Measurements from ENCODE around the gene PLCB1. TPM values are rescaled to one million over a fixed set of nuclear protein-coding genes. Genes with fewer than 3 reads are reported as not detected.

PLCB1 gene
- total and polyA plus RNA-seq, 10 of the 15 experiments (the other 5 are each of a cell fraction or from before 2014, with no cell fraction given): 0.05 to 5.3 (median 0.17) TPM; not detected in 1

DNA sequence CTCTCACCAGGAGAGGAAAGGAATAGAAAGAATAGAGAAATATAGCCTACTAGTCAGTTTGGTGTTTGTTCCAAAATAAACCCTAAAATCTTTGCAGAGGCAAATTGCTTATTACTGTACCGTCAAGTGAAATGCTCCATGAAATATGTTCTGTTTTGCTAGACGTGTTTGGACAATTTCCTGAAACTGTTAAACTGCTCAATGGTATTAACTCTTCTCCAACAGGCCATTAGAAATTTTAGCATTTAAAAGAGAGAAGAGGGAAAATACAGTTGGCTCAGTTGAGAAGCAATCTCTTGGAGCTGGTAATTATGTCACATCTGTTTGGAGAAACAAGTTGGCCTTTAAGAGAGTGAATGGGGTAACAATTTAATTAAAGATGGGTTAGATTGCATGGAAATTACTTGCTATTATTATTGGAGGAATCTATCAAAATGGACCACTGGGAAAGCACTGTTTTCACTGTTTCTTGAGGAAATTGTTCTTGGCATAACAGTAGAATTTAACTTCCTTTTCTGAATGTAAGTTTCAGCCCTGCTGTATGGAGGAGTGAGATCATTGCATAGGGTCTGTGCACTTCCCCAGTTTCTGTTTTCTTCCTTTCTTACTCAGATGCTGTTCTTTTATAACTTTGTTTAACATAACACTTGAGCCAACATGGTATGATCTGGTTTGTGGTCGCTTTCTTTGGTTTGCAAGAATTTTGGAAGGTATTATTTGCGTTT lies 373.6 kb downstream of the PLCB1 start:
- no peak overlapping the region for H3K4me2 ChIP-seq (ENCODE audit: control insufficient read depth, insufficient read depth)
- ATAC-seq: no peak

More for the DNA sequence above, 373.6 kb downstream of the PLCB1 start:
- no peak for TF ChIP-seq JUNB (IDR thresholded peaks at IDR 0.05)
- no peak for TF ChIP-seq EZH2 (IDR thresholded peaks at IDR 0.05; ENCODE audit: borderline replicate concordance, control insufficient read depth, low read depth, low read length)
- no peak for TF ChIP-seq RAD21 (IDR thresholded peaks at IDR 0.05; ENCODE audit: insufficient read depth, low read depth, low read length)
- no peak for TF ChIP-seq NBN (IDR thresholded peaks at IDR 0.05)
- TF ChIP-seq NR2C1 (IDR thresholded peaks at IDR 0.05): no peak
- TF ChIP-seq SP1 (IDR thresholded peaks at IDR 0.05; ENCODE audit: low read depth, low read length): no peak
- TF ChIP-seq, protein P1, sequence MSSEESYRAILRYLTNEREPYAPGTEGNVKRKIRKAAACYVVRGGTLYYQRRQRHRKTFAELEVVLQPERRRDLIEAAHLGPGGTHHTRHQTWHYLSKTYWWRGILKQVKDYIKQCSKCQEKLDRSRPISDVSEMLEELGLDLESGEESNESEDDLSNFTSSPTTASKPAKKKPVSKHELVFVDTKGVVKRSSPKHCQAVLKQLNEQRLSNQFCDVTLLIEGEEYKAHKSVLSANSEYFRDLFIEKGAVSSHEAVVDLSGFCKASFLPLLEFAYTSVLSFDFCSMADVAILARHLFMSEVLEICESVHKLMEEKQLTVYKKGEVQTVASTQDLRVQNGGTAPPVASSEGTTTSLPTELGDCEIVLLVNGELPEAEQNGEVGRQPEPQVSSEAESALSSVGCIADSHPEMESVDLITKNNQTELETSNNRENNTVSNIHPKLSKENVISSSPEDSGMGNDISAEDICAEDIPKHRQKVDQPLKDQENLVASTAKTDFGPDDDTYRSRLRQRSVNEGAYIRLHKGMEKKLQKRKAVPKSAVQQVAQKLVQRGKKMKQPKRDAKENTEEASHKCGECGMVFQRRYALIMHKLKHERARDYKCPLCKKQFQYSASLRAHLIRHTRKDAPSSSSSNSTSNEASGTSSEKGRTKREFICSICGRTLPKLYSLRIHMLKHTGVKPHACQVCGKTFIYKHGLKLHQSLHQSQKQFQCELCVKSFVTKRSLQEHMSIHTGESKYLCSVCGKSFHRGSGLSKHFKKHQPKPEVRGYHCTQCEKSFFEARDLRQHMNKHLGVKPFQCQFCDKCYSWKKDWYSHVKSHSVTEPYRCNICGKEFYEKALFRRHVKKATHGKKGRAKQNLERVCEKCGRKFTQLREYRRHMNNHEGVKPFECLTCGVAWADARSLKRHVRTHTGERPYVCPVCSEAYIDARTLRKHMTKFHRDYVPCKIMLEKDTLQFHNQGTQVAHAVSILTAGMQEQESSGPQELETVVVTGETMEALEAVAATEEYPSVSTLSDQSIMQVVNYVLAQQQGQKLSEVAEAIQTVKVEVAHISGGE (CRISPR knock-in tag; IDR thresholded peaks at IDR 0.05): no peak
- no peak for TF ChIP-seq ZZZ3 (IDR thresholded peaks at IDR 0.05; ENCODE audit: control insufficient read depth, insufficient read length, low read depth)
- H3K4me1 ChIP-seq (ENCODE audit: control insufficient read depth, insufficient read depth, low read length): no peaks in the 10 kb centered on the region
- H2AFZ ChIP-seq (ENCODE audit: control insufficient read depth, low read depth, low read length): no peak overlapping the region
- H3K27me3 ChIP-seq (replicated peaks in 1 of 2; ENCODE audit: control insufficient read depth in 2 of 2, insufficient read depth in 2 of 2, low read length in 1 of 2): no peaks in the 10 kb centered on the region
- H3K27ac ChIP-seq (ENCODE audit: control insufficient read depth, insufficient read depth): no peak overlapping the region
- CTCF ChIA-PET: interaction anchor here (0.6 kb wide), 1 partner anchor 217 kb away, joined by 3 read pairs; no protein-coding TSS in a partner anchor
- WGBS (ENCODE audit: insufficient coverage, insufficient replicate concordance, low lambda C conversion rate, missing lambda C conversion rate): 18% methylated on average over 4 of the region's 4 CpGs
- BruUV-seq (replicated peaks): no TSS peak
- RAD21 ChIA-PET (ENCODE audit: unreplicated experiment): no interaction called here
- DNase-seq (ENCODE audit: low read depth, low spot score): no peak
- no peak overlapping the region for H3K4me3 ChIP-seq
- FAIRE-seq: no peak
- in situ Hi-C loops (cut with MboI): no loop called here
- no peaks in the 10 kb centered on the region for H3K36me3 ChIP-seq (ENCODE audit: control insufficient read depth in 2 of 2, insufficient read depth in 2 of 2, low read length in 1 of 2)
- SMC1A ChIA-PET (ENCODE audit: uncharacterized antibody, unreplicated experiment): no interaction called here
- H3K9me3 ChIP-seq (replicated peaks; ENCODE audit: control insufficient read depth, insufficient read depth, low read length): no peaks in the 10 kb centered on the region
- POLR2A ChIA-PET: no interaction called here
- H3K79me2 ChIP-seq (ENCODE audit: control insufficient read depth, insufficient read depth, low read length): no peaks in the 10 kb centered on the region
- no peaks in the 10 kb centered on the region for H4K20me1 ChIP-seq (ENCODE audit: control insufficient read depth, insufficient read depth)
- intact Hi-C loops (cut with micrococcal nuclease; ENCODE audit: unreplicated experiment): no loop called here
- no peak overlapping the region for H3K9ac ChIP-seq (ENCODE audit: control insufficient read depth, insufficient read depth, low read length)
